HepG2 (cell line): ENCODE data around the gene SLC25A22. TPM values are rescaled to one million over a fixed set of nuclear protein-coding genes. Genes with fewer than 3 reads are reported as not detected.

ENCODE experiments used
- ATM ChIP-seq: fragments of 450-650 bp; IDR thresholded peaks from 2 replicates; pipeline ENCODE4 v1.7.1; 2017; ENCODE audit warnings: mild to moderate bottlenecking, borderline replicate concordance
- DNMT1 ChIP-seq: sonication (generic); formaldehyde crosslinking; IDR thresholded peaks from 2 replicates; pipeline ENCODE4 v1.5.1; 2020; ENCODE audit warnings: mild to moderate bottlenecking, missing genetic modification reagents
- HDAC2 ChIP-seq: sonication (generic); formaldehyde crosslinking; IDR thresholded peaks from 2 replicates; pipeline ENCODE4 v1.4.0; 2020; ENCODE audit warnings: missing genetic modification reagents
- HNRNPLL ChIP-seq: fragments of 200-400 bp; formaldehyde crosslinking; IDR thresholded peaks from 2 replicates; pipeline ENCODE4 v1.6.1; 2017; ENCODE audit warnings: mild to moderate bottlenecking, low read depth, low read length; ENCODE audit not compliant: poor library complexity, severe bottlenecking
- JDP2 ChIP-seq: sonication (generic); formaldehyde crosslinking; IDR thresholded peaks from 2 replicates; pipeline ENCODE4 v1.8.1; 2022; ENCODE audit warnings: missing genetic modification reagents, borderline replicate concordance
- KDM5A ChIP-seq: fragments of 200-600 bp; sonication (generic); IDR thresholded peaks from 2 replicates; pipeline ENCODE4 v1.7.0; 2018; ENCODE audit warnings: antibody characterized with exemption, mild to moderate bottlenecking, low read length, borderline replicate concordance
- MXD4 ChIP-seq: IDR thresholded peaks from 2 replicates; pipeline ENCODE4 v1.6.1; 2016; ENCODE audit warnings: mild to moderate bottlenecking, missing biosample characterization, missing genetic modification reagents
- PHF21A ChIP-seq: sonication (generic); formaldehyde crosslinking; IDR thresholded peaks from 2 replicates; pipeline ENCODE4 v1.5.0; 2020; ENCODE audit warnings: mild to moderate bottlenecking, missing genetic modification reagents
- SMAD9 ChIP-seq: sonication (generic); formaldehyde crosslinking; IDR thresholded peaks from 2 replicates; pipeline ENCODE4 v1.5.1; 2020; ENCODE audit warnings: mild to moderate bottlenecking, missing genetic modification reagents
- TCF7L2 ChIP-seq: IDR thresholded peaks from 2 replicates; pipeline ENCODE4 v1.6.1; 2011; ENCODE audit warnings: mild to moderate bottlenecking, low read depth, low read length, moderate library complexity
- ZNF138 ChIP-seq: sonication (generic); formaldehyde crosslinking; IDR thresholded peaks from 2 replicates; pipeline ENCODE4 v1.5.0; 2020; ENCODE audit warnings: mild to moderate bottlenecking, low read depth, missing genetic modification reagents
- ZNF646 ChIP-seq: sonication (generic); formaldehyde crosslinking; IDR thresholded peaks from 2 replicates; pipeline ENCODE4 v1.9.0; 2021; ENCODE audit warnings: mild to moderate bottlenecking, missing genetic modification reagents
- ZNF816 ChIP-seq: sonication (generic); formaldehyde crosslinking; IDR thresholded peaks from 2 replicates; pipeline ENCODE4 v1.8.0; 2022; ENCODE audit warnings: missing genetic modification reagents, mild to moderate bottlenecking, borderline replicate concordance
- polyA plus RNA-seq, 8 experiments: library from polyadenylated mRNA; depleted of rRNA in 3 of 8; stranded (reverse) in 7 of 8; unstranded in 1 of 8; fragments of >200 nt; fragmentation: Illumina TruSeq in 4 of 8; extraction: Trizol in 4 of 8; gene quantifications; 2 replicates each; pipeline versions ENCODE4 v1.2.1 to v1.2.3, GENCODE V29; 2011 to 2016; ENCODE audit warnings: low read depth in 4 of 8, missing spikeins in 1 of 8, mixed read lengths in 1 of 8; ENCODE audit not compliant: insufficient read depth in 1 of 8
- total RNA-seq, 5 experiments: library from RNA; depleted of rRNA; stranded (reverse); fragments of >200 nt; fragmentation: Illumina TruSeq; extraction: Trizol; gene quantifications; 2 replicates each; pipeline ENCODE4 v1.2.3, GENCODE V29; 2016; ENCODE audit warnings: low read depth in 1 of 5
- TF ChIP-seq, protein P1 (sequence below): IDR thresholded peaks from 2 replicates; pipeline ENCODE4 v1.6.1; 2016
- TF ChIP-seq, protein P2 (sequence below): sonication (generic); formaldehyde crosslinking; IDR thresholded peaks from 2 replicates; pipeline ENCODE4 v1.4.0; 2020; ENCODE audit warnings: missing genetic modification reagents

SLC25A22 gene
- total and polyA plus RNA-seq, 2 of the 13 experiments (the other 11 are each of a cell fraction or from before 2014, with no cell fraction given): 12.4 to 19.2 TPM

DNA sequence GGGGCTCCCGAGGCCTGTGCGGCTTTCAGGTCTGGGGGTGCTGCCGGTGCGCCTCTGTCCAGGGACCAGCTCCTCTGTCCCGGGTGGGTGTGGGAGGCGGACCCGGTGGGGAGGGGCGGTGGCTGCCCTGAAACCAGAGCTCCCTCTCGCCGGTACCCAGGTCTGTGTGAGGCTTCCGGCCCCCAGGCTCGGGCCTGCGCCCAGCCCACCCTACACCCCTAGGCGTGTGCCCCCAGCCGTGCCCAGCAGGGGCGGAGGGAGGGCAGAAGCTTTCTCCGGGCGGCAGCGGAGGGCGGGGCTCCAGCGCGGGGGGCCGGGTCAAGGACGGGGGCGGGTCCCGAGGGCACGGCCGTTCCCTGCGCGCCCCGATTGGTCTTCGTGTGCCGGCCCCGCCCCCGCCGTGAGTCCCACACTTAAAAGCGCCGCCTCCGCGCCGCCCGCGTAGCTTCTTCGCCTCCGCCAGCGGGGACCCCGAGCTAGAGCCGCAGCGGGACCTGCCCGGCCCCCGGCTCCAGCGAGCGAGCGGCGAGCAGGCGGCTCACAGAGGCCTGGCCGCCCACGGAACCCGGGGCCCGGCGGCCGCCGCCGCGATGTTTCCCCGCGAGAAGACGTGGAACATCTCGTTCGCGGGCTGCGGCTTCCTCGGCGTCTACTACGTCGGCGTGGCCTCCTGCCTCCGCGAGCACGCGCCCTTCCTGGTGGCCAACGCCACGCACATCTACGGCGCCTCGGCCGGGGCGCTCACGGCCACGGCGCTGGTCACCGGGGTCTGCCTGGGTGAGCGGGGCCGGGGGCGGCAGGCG, 21.2 kb upstream of the SLC25A22 start (continued):
- 0 out of 2 replicates have a peak, but pooled peaks have one; percentile 65 for TF ChIP-seq MXD4
- TF ChIP-seq, protein P1, sequence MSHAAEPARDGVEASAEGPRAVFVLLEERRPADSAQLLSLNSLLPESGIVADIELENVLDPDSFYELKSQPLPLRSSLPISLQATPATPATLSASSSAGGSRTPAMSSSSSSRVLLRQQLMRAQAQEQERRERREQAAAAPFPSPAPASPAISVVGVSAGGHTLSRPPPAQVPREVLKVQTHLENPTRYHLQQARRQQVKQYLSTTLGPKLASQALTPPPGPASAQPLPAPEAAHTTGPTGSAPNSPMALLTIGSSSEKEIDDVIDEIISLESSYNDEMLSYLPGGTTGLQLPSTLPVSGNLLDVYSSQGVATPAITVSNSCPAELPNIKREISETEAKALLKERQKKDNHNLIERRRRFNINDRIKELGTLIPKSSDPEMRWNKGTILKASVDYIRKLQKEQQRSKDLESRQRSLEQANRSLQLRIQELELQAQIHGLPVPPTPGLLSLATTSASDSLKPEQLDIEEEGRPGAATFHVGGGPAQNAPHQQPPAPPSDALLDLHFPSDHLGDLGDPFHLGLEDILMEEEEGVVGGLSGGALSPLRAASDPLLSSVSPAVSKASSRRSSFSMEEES: no peak
- TF ChIP-seq ZNF138 (CRISPR knock-in tag): no peak
- peak; percentile 32; the same call in 1 of the 2 replicates for TF ChIP-seq KDM5A
- no peak for TF ChIP-seq ATM
- no peak for TF ChIP-seq ZNF646 (CRISPR knock-in tag)
- TF ChIP-seq HNRNPLL: peak; percentile 82
- TF ChIP-seq SMAD9 (CRISPR knock-in tag): no peak
- TF ChIP-seq, protein P2, sequence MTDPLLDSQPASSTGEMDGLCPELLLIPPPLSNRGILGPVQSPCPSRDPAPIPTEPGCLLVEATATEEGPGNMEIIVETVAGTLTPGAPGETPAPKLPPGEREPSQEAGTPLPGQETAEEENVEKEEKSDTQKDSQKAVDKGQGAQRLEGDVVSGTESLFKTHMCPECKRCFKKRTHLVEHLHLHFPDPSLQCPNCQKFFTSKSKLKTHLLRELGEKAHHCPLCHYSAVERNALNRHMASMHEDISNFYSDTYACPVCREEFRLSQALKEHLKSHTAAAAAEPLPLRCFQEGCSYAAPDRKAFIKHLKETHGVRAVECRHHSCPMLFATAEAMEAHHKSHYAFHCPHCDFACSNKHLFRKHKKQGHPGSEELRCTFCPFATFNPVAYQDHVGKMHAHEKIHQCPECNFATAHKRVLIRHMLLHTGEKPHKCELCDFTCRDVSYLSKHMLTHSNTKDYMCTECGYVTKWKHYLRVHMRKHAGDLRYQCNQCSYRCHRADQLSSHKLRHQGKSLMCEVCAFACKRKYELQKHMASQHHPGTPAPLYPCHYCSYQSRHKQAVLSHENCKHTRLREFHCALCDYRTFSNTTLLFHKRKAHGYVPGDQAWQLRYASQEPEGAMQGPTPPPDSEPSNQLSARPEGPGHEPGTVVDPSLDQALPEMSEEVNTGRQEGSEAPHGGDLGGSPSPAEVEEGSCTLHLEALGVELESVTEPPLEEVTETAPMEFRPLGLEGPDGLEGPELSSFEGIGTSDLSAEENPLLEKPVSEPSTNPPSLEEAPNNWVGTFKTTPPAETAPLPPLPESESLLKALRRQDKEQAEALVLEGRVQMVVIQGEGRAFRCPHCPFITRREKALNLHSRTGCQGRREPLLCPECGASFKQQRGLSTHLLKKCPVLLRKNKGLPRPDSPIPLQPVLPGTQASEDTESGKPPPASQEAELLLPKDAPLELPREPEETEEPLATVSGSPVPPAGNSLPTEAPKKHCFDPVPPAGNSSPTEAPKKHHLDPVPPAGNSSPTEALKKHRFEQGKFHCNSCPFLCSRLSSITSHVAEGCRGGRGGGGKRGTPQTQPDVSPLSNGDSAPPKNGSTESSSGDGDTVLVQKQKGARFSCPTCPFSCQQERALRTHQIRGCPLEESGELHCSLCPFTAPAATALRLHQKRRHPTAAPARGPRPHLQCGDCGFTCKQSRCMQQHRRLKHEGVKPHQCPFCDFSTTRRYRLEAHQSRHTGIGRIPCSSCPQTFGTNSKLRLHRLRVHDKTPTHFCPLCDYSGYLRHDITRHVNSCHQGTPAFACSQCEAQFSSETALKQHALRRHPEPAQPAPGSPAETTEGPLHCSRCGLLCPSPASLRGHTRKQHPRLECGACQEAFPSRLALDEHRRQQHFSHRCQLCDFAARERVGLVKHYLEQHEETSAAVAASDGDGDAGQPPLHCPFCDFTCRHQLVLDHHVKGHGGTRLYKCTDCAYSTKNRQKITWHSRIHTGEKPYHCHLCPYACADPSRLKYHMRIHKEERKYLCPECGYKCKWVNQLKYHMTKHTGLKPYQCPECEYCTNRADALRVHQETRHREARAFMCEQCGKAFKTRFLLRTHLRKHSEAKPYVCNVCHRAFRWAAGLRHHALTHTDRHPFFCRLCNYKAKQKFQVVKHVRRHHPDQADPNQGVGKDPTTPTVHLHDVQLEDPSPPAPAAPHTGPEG: peak; percentile 76; the same call in 1 of the 2 replicates
- TF ChIP-seq HDAC2 (CRISPR knock-in tag): no peak
- TF ChIP-seq ZNF816 (CRISPR knock-in tag): no peak
- no peak for TF ChIP-seq DNMT1 (CRISPR knock-in tag)
- no peak; the same call in 1 of the 2 replicates for TF ChIP-seq JDP2 (CRISPR knock-in tag)
- TF ChIP-seq TCF7L2: no peak
- TF ChIP-seq PHF21A: peak; percentile 6; the same call in 1 of the 2 replicates
